Measurements from ENCODE around the gene FIGN.

FIGN gene

DNA sequence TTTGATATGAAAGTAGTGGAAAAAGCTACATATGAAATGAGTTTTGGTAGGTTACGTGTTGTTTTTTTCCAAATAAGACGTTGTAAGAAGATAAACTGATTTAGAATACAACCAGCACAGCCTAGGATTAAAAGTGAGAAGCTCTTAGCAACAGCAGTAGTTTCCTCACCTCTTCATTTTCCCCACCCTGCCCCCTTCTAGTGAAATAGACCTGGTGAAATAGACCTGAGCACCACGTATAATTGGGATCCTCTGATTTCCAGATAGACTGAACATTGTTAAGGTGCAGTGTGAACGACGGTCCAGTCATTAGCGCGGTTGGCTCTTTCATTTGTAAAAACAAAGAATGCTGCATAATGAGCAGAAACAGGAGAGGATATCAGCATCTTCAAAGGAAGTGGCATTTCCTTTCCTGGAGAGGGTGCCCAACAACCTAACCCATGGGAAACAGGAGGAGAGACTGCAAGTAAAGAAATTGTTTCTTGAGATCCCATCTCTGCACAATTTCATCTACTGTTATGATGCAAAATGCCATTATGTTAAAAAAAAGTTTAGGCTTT is 114.3 kb downstream of the FIGN start:
- no peak overlapping the region for H2AFZ ChIP-seq (ENCODE audit: low read depth, low read length)
- H3K36me3 ChIP-seq (replicated peaks; ENCODE audit: low read depth, low read length) = no peaks in the 10 kb centered on the region
- no peak overlapping the region for H3K4me3 ChIP-seq (ENCODE audit: low read length)
- no peaks in the 10 kb centered on the region for H3K4me1 ChIP-seq (ENCODE audit: low read length)
- no peaks in the 10 kb centered on the region for H3K79me2 ChIP-seq (ENCODE audit: low read length)
- no peaks in the 10 kb centered on the region for H4K20me1 ChIP-seq (ENCODE audit: insufficient read depth, low read length)
- no peak overlapping the region for H3K4me2 ChIP-seq (ENCODE audit: low read length)
- no peaks in the 10 kb centered on the region for H3K27me3 ChIP-seq (ENCODE audit: low read depth, low read length)
- TF ChIP-seq, protein P1, sequence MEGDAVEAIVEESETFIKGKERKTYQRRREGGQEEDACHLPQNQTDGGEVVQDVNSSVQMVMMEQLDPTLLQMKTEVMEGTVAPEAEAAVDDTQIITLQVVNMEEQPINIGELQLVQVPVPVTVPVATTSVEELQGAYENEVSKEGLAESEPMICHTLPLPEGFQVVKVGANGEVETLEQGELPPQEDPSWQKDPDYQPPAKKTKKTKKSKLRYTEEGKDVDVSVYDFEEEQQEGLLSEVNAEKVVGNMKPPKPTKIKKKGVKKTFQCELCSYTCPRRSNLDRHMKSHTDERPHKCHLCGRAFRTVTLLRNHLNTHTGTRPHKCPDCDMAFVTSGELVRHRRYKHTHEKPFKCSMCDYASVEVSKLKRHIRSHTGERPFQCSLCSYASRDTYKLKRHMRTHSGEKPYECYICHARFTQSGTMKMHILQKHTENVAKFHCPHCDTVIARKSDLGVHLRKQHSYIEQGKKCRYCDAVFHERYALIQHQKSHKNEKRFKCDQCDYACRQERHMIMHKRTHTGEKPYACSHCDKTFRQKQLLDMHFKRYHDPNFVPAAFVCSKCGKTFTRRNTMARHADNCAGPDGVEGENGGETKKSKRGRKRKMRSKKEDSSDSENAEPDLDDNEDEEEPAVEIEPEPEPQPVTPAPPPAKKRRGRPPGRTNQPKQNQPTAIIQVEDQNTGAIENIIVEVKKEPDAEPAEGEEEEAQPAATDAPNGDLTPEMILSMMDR (IDR thresholded peaks at IDR 0.05; ENCODE audit: low read depth, low read length) = no peak
- no peak for TF ChIP-seq EZH2phosphoT487 (IDR thresholded peaks at IDR 0.05; ENCODE audit: low read depth)
- H3K27ac ChIP-seq (ENCODE audit: low read length) = no peak overlapping the region
- H3K9ac ChIP-seq (ENCODE audit: low read length) = no peak overlapping the region
- H3K9me3 ChIP-seq (ENCODE audit: insufficient read depth, low read length) = no peaks in the 10 kb centered on the region

DNA sequence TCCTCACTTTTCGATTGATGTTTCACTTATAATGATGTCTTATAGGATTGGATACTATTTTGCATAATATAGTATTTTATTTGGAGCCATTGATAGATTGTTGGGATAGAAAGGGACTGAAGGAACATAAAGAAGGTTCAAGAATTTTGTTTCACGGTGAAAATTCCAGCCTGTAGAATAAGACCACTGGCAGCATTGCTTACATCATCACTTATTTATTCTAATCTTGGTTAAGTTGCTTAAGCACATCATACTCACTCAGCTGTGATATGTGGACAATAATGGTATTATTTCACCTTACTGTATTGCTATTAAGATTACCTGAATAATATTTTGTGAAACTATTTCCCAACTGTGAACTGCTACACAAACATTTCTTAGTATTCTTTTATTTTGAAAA is 118.3 kb downstream of the FIGN start:
- Histone ChIP-seq H3K27me3 (ENCODE audit: low read depth, low read length) (no peaks in the 10 kb centered on the region), H3K4me1 (ENCODE audit: low read length) (no peaks in the 10 kb centered on the region), H2AFZ (ENCODE audit: low read depth, low read length) (no peak overlapping the region), H4K20me1 (ENCODE audit: insufficient read depth, low read length) (no peaks in the 10 kb centered on the region), H3K9me3 (ENCODE audit: insufficient read depth, low read length) (no peaks in the 10 kb centered on the region), H3K36me3 (replicated peaks; ENCODE audit: low read depth, low read length) (no peaks in the 10 kb centered on the region), H3K79me2 (ENCODE audit: low read length) (no peaks in the 10 kb centered on the region), H3K4me2 (ENCODE audit: low read length) (no peak overlapping the region), H3K9ac (ENCODE audit: low read length) (no peak overlapping the region), H3K27ac (ENCODE audit: low read length) (no peak overlapping the region), H3K4me3 (ENCODE audit: low read length) (no peak overlapping the region)
- TF ChIP-seq, protein P1 (IDR thresholded peaks at IDR 0.05; ENCODE audit: low read depth, low read length) = no peak
- TF ChIP-seq EZH2phosphoT487 (IDR thresholded peaks at IDR 0.05; ENCODE audit: low read depth) = no peak

DNA sequence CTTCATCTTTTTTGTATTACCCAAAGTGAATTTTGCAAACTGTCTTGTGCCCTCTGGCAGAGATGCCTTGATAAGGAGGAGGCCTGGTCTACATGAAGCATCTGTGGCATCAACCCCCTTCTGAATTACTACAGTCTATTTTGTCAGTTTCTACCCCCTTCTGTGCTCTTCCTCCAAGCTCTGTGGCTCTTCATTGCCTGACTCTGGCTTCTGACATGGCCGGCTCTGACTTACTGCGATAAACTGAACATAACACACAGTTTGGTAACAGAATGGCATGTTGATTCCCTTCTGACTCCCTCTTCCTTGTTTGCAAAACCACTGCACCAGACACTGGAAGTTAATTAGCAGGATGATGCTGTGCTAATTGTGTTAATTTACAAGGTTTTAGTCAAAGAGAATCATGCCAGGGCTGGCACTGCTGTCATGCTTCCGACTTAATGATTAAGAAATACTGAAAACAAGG is 122.5 kb downstream of the FIGN start:
- no peak overlapping the region for H2AFZ ChIP-seq (ENCODE audit: low read depth, low read length)
- TF ChIP-seq EZH2phosphoT487 (IDR thresholded peaks at IDR 0.05; ENCODE audit: low read depth) = no peak
- TF ChIP-seq, protein P1 (IDR thresholded peaks at IDR 0.05; ENCODE audit: low read depth, low read length) = no peak
- H3K9ac ChIP-seq (ENCODE audit: low read length) = no peak overlapping the region
- H4K20me1 ChIP-seq (ENCODE audit: insufficient read depth, low read length) = no peaks in the 10 kb centered on the region
- H3K79me2 ChIP-seq (ENCODE audit: low read length) = no peaks in the 10 kb centered on the region
- no peaks in the 10 kb centered on the region for H3K36me3 ChIP-seq (replicated peaks; ENCODE audit: low read depth, low read length)
- no peaks in the 10 kb centered on the region for H3K27me3 ChIP-seq (ENCODE audit: low read depth, low read length)
- H3K4me1 ChIP-seq (ENCODE audit: low read length) = no peaks in the 10 kb centered on the region
- no peaks in the 10 kb centered on the region for H3K9me3 ChIP-seq (ENCODE audit: insufficient read depth, low read length)
- H3K4me3 ChIP-seq (ENCODE audit: low read length) = no peak overlapping the region
- no peak overlapping the region for H3K4me2 ChIP-seq (ENCODE audit: low read length)
- H3K27ac ChIP-seq (ENCODE audit: low read length) = no peak overlapping the region

DNA sequence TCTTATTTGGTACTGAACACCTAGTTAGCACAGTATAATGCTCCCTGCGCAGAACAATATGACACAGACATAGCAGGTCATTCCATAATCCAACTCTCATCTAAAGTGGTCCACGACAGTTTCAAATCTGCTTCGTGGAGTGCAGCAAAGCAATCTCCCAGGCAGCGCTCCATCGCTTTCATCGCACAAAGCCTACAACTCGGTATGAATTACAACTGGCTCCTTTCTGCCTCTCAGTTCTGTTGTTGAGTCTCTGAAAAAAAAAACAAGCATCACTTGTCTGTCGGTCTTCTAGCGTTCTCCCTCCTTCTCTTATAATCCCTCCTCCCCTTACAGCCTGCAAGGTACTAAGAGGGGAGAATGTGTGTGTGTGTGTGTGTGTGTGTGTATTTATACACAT is 123.5 kb downstream of the FIGN start:
- Histone ChIP-seq H3K27me3 (ENCODE audit: low read depth, low read length) (no peaks in the 10 kb centered on the region), H3K9ac (ENCODE audit: low read length) (no peak overlapping the region), H3K79me2 (ENCODE audit: low read length) (no peaks in the 10 kb centered on the region), H4K20me1 (ENCODE audit: insufficient read depth, low read length) (no peaks in the 10 kb centered on the region), H2AFZ (ENCODE audit: low read depth, low read length) (no peak overlapping the region), H3K27ac (ENCODE audit: low read length) (no peak overlapping the region), H3K9me3 (ENCODE audit: insufficient read depth, low read length) (no peaks in the 10 kb centered on the region), H3K4me2 (ENCODE audit: low read length) (no peak overlapping the region), H3K36me3 (replicated peaks; ENCODE audit: low read depth, low read length) (no peaks in the 10 kb centered on the region), H3K4me1 (ENCODE audit: low read length) (no peaks in the 10 kb centered on the region), H3K4me3 (ENCODE audit: low read length) (no peak overlapping the region)
- no peak for TF ChIP-seq EZH2phosphoT487 (IDR thresholded peaks at IDR 0.05; ENCODE audit: low read depth)
- TF ChIP-seq, protein P1 (IDR thresholded peaks at IDR 0.05; ENCODE audit: low read depth, low read length) = no peak
